H9 (cell line): Measurements from ENCODE around the gene KCNIP1. TPM values are rescaled to one million over a fixed set of nuclear protein-coding genes. Genes with fewer than 3 reads are reported as not detected.

Experiments used
- DNase-seq: peaks from one replicate; pipeline ENCODE4 v3.0.0-alpha.2; 2017
- H2AFZ ChIP-seq: one replicate; pipeline ENCODE4 v1.6.1; 2013; ENCODE audit warnings: mild to moderate bottlenecking, low read length, control low read depth, moderate library complexity
- H2AK5ac ChIP-seq: 2 replicates; pipeline ENCODE4 v1.6.1; 2013; ENCODE audit warnings: low read length, control low read depth, mixed read lengths; ENCODE audit not compliant: insufficient read length
- H2BK120ac ChIP-seq: one replicate; pipeline ENCODE4 v1.6.1; 2013; ENCODE audit warnings: low read depth, mild to moderate bottlenecking, low read length, control low read depth, inconsistent platforms; ENCODE audit not compliant: poor library complexity, severe bottlenecking
- H2BK12ac ChIP-seq: 2 replicates; pipeline ENCODE4 v1.6.1; 2013; ENCODE audit warnings: low read length, control low read depth, mixed read lengths, low read depth; ENCODE audit not compliant: insufficient read length
- H2BK15ac ChIP-seq: 2 replicates; pipeline ENCODE4 v1.6.1; 2013; ENCODE audit warnings: low read depth, low read length, control low read depth
- H2BK20ac ChIP-seq: one replicate; pipeline ENCODE4 v1.6.1; 2013; ENCODE audit warnings: low read depth, mild to moderate bottlenecking, low read length, control low read depth, inconsistent platforms; ENCODE audit not compliant: poor library complexity, severe bottlenecking
- H2BK5ac ChIP-seq: 2 replicates; pipeline ENCODE4 v1.6.1; 2013; ENCODE audit warnings: low read length, control low read depth, mixed read lengths; ENCODE audit not compliant: insufficient read length
- H3K14ac ChIP-seq: 2 replicates; pipeline ENCODE4 v1.6.1; 2013; ENCODE audit warnings: low read length, control low read depth; ENCODE audit not compliant: insufficient read depth
- H3K18ac ChIP-seq: 2 replicates; pipeline ENCODE4 v1.6.1; 2013; ENCODE audit warnings: low read depth, mild to moderate bottlenecking, mixed read lengths, low read length, control low read depth; ENCODE audit not compliant: insufficient read length
- H3K23ac ChIP-seq: 2 replicates; pipeline ENCODE4 v1.6.1; 2013; ENCODE audit warnings: low read length, control low read depth, mixed read lengths, low read depth; ENCODE audit not compliant: insufficient read length
- H3K23me2 ChIP-seq: 2 replicates; pipeline ENCODE4 v1.6.1; 2013; ENCODE audit warnings: low read depth, mild to moderate bottlenecking, mixed read lengths, low read length, control low read depth; ENCODE audit not compliant: insufficient read length, poor library complexity, severe bottlenecking
- H3K27ac ChIP-seq: 2 replicates; pipeline ENCODE4 v1.5.1; 2013; ENCODE audit warnings: low read length, control low read depth, mixed read lengths, low read depth; ENCODE audit not compliant: insufficient read length
- H3K27me3 ChIP-seq: 2 replicates; pipeline ENCODE4 v1.6.1; 2013; ENCODE audit warnings: low read length, control low read depth, inconsistent platforms; ENCODE audit not compliant: insufficient read depth
- H3K4ac ChIP-seq: 2 replicates; pipeline ENCODE4 v1.6.1; 2013; ENCODE audit warnings: low read depth, mild to moderate bottlenecking, control low read depth, inconsistent platforms, low read length, moderate library complexity
- H3K4me1 ChIP-seq: 2 replicates; pipeline ENCODE4 v1.6.1; 2013; ENCODE audit warnings: low read length, control low read depth, inconsistent platforms; ENCODE audit not compliant: insufficient read depth
- H3K4me2 ChIP-seq: 2 replicates; pipeline ENCODE4 v1.6.1; 2013; ENCODE audit warnings: low read length, control low read depth, mixed read lengths; ENCODE audit not compliant: insufficient read length, insufficient read depth
- H3K56ac ChIP-seq: 2 replicates; pipeline ENCODE4 v1.6.1; 2013; ENCODE audit warnings: low read depth, mild to moderate bottlenecking, mixed read lengths, low read length, control low read depth; ENCODE audit not compliant: insufficient read length
- H3K79me1 ChIP-seq: 2 replicates; pipeline ENCODE4 v1.6.1; 2013; ENCODE audit warnings: low read depth, mild to moderate bottlenecking, moderate library complexity, low read length, control low read depth, inconsistent platforms; ENCODE audit not compliant: insufficient read depth, poor library complexity, severe bottlenecking
- H3K79me2 ChIP-seq: 2 replicates; pipeline ENCODE4 v1.6.1; 2013; ENCODE audit warnings: low read length, control low read depth, inconsistent platforms; ENCODE audit not compliant: insufficient read depth
- H3K9ac ChIP-seq: 2 replicates; pipeline ENCODE4 v1.6.1; 2013; ENCODE audit warnings: low read length, control low read depth, mixed read lengths; ENCODE audit not compliant: insufficient read length; ENCODE audit errors: extremely low read depth
- H3K9me3 ChIP-seq: one replicate; pipeline ENCODE4 v1.6.1; 2013; ENCODE audit warnings: low read depth, low read length, inconsistent platforms; ENCODE audit not compliant: control insufficient read depth
- H3T11ph ChIP-seq: one replicate; pipeline ENCODE4 v1.6.1; 2013; ENCODE audit warnings: mild to moderate bottlenecking, low read length, control low read depth, inconsistent platforms
- H4K20me1 ChIP-seq: one replicate; pipeline ENCODE4 v1.6.1; 2013; ENCODE audit not compliant: control insufficient read depth, insufficient read length, insufficient read depth
- H4K5ac ChIP-seq: 2 replicates; pipeline ENCODE4 v1.6.1; 2013; ENCODE audit warnings: low read depth, mild to moderate bottlenecking, mixed read lengths, low read length, control low read depth; ENCODE audit not compliant: insufficient read length
- H4K8ac ChIP-seq: replicated peaks from 2 replicates; pipeline ENCODE4 v1.6.1; 2013; ENCODE audit warnings: low read length, control low read depth, mixed read lengths, low read depth; ENCODE audit not compliant: insufficient read length
- H4K91ac ChIP-seq: 2 replicates; pipeline ENCODE4 v1.6.1; 2013; ENCODE audit warnings: low read depth, mild to moderate bottlenecking, moderate library complexity, mixed read lengths, low read length, control low read depth; ENCODE audit not compliant: insufficient read length
- H3K27ac Mint-ChIP-seq, 3 experiments: 2 replicates in 2 of 3; 3 replicates in 1 of 3; pipeline ENCODE4 v1.8.0; 2020 to 2021; ENCODE audit warnings: mixed read lengths in 3 of 3, mild to moderate bottlenecking in 1 of 3, moderate library complexity in 1 of 3
- H3K27me3 Mint-ChIP-seq: 2 replicates; pipeline ENCODE4 v1.8.0; 2021; ENCODE audit warnings: low read depth, mild to moderate bottlenecking, moderate library complexity, mixed read lengths
- H3K36me3 Mint-ChIP-seq, 3 experiments: 2 replicates in 2 of 3; 3 replicates in 1 of 3; pipeline ENCODE4 v1.8.0; 2020 to 2021; ENCODE audit warnings: low read depth in 3 of 3, mixed read lengths in 3 of 3; ENCODE audit not compliant: insufficient read depth in 1 of 3
- H3K4me1 Mint-ChIP-seq, 2 experiments: 2 replicates each; pipeline ENCODE4 v1.8.0; 2020; ENCODE audit warnings: mixed read lengths in 2 of 2
- H3K4me3 Mint-ChIP-seq, 2 experiments: 2 replicates in 1 of 2; 3 replicates in 1 of 2; pipeline ENCODE4 v1.8.0; 2020 to 2021; ENCODE audit warnings: mild to moderate bottlenecking in 2 of 2, mixed read lengths in 2 of 2, moderate library complexity in 1 of 2
- H3K9me3 Mint-ChIP-seq, 2 experiments: 2 replicates in 1 of 2; 3 replicates in 1 of 2; pipeline ENCODE4 v1.8.0; 2020; ENCODE audit warnings: mild to moderate bottlenecking in 2 of 2, mixed read lengths in 2 of 2, moderate library complexity in 1 of 2
- CTCF ChIP-seq: fragments of 200-600 bp; sonication (generic); conservative IDR thresholded peaks from 3 replicates; pipeline ENCODE4 v1.8.0; 2021; ENCODE audit warnings: antibody characterized with exemption, mild to moderate bottlenecking
- WGBS: extraction: QIAGEN DNeasy Blood & Tissue Kit; methylation state at CpG from one replicate; pipeline ENCODE4 v1.1.7; 2013; ENCODE audit warnings: missing lambda C conversion rate, low lambda C conversion rate, mixed read lengths; ENCODE audit not compliant: insufficient read length; ENCODE audit errors: extremely low coverage; 5-methylcytosine and 5-hydroxymethylcytosine counted together
- total RNA-seq: library from RNA; stranded (reverse); gene quantifications from 2 replicates; pipeline ENCODE4 v1.2.1, GENCODE V29; 2021

The KCNIP1 gene
- total RNA-seq, 1 experiment from 2014 or later: 0.63 TPM

- Histone ChIP-seq H2BK120ac (no peak within 1 kb of the TSS), H3K14ac (peak within 1 kb of the TSS; percentile 8; the same call in 1 of the 2 replicates), H3K79me1 (no peaks in the 10 kb centered on the region), H3T11ph (no peak within 1 kb of the TSS), H3K23ac (no peak within 1 kb of the TSS), H4K8ac (no peak within 1 kb of the TSS), H3K79me2 (no peaks in the 10 kb centered on the region), H2AK5ac (no peak within 1 kb of the TSS), H3K4me1 (no peaks in the 10 kb centered on the region), H2BK20ac (no peak within 1 kb of the TSS), H3K56ac (no peak within 1 kb of the TSS), H3K9ac (no peak within 1 kb of the TSS), H3K18ac (no peak within 1 kb of the TSS), H2BK12ac (no peak within 1 kb of the TSS), H3K27ac (no peak within 1 kb of the TSS), H4K20me1 (no peaks in the 10 kb centered on the region), H2BK5ac (no peak within 1 kb of the TSS), H2AFZ (no peak within 1 kb of the TSS), H2BK15ac (no peak within 1 kb of the TSS), H4K5ac (no peak within 1 kb of the TSS), H3K4me2 (no peak within 1 kb of the TSS), H3K4ac (no peak within 1 kb of the TSS), H3K27me3 (no peaks in the 10 kb centered on the region), H3K23me2 (no peaks in the 10 kb centered on the region), H3K9me3 (no peaks in the 10 kb centered on the region), H4K91ac (no peak within 1 kb of the TSS)
- Mint-ChIP-seq H3K27me3 (no peaks in the 10 kb centered on the region; the same call in 1 of the 2 replicates), H3K4me1 (peaks cover 22 to 31% of the 10 kb centered on the region in 2 experiments), H3K4me3 (no peak within 1 kb of the TSS), H3K9me3 (no peaks in the 10 kb centered on the region), H3K27ac (no peak within 1 kb of the TSS), H3K36me3 (no peaks in the 10 kb centered on the region)
- no peak for DNase-seq
- no peak for TF ChIP-seq CTCF
- WGBS: no CpG with 5 or more reads among the region's 14 CpGs
Measured at GRCh38 chr5:170783498-170784247, 279.9 kb downstream of the KCNIP1 start, which contains the start of gene GABRP. TSS of gene GABRP (plus strand) at chr5:170783725. CDS start at chr5:170788616, 4,891 bp downstream.
